Smooth muscle cell of bladder (primary cell): ENCODE results near the gene ADAMTS3. TPM values are rescaled to one million over a fixed set of nuclear protein-coding genes. Genes with fewer than 3 reads are reported as not detected.

Experiments
- total RNA-seq: library from RNA; depleted of rRNA; stranded (reverse); fragments of >200 nt; gene quantifications from 2 replicates; pipeline ENCODE4 v1.2.3, GENCODE V29; 2014

ADAMTS3 gene
- 2.5 and 3.8 TPM in 2 replicates for total RNA-seq

GRCh38 chr4:72568959-72569718 is at the start of gene ADAMTS3:
Gene ADAMTS3 (minus strand): TSS chr4:72569221. CDS start chr4:72568762, 459 bp downstream.

